Measurements from ENCODE around the gene C15orf40.

GRCh38 chr15:82993144-82993543 is 18.3 kb downstream of the C15orf40 start:
- TF ChIP-seq GATA3 (IDR thresholded peaks at IDR 0.05; ENCODE audit: low read depth, low read length) (no peak), GATA2 (IDR thresholded peaks at IDR 0.05; ENCODE audit: low read depth, low read length) (no peak)
